ENCODE data around the gene OAT. TPM values are rescaled to one million over a fixed set of nuclear protein-coding genes. Genes with fewer than 3 reads are reported as not detected.

OAT gene
- total RNA-seq, 4 donors from 2014 or later = 139 to 205 (median 168) TPM

DNA sequence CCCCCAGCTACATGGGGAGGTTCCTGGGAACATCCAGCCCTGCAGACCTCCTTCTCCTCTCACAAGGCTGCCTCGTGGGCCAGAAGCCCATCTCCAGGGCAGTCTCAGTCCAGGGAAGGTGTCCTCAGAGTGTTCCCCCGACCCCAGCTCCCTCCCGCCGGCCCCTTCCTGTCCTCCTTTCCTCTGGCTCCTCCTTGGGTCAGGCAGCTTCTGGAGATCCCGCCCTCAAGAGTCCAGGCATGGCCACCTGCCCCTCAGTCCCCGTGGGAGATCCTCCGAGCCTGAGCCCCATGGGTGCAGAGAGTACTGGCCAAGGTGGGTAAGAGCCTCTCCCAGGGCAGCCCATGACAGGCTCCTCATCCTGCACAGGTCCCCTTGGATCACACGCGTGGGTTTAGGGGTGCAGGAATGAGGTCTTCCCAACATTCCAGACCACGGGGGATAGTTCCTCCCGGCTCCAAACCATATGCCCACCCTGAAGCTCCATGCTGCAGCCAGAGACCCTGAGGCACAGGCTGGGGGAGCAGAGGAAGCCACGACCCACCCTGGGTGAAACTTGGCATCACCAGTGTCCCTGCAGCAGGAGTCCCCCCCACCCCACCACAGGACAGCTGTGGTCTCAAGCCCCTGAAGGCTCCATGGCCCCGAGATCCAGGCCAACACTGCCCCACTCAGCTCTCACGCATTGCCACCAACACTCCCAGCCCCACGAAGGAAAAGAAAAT, 65.5 kb downstream of the OAT start:
- no peak for ATAC-seq
- Histone ChIP-seq H3K27me3 (no peaks in the 10 kb centered on the region), H3K4me3 (no peak overlapping the region), H3K9me3 (no peaks in the 10 kb centered on the region), H3K36me3 (no peaks in the 10 kb centered on the region), H3K4me1 (peaks cover 0 to 6% (median 0%) of the 10 kb centered on the region in 3 donors), H3K27ac (no peak overlapping the region)
- WGBS, 2 donors (ENCODE audit: low coverage in 1 of 2) = 67% methylated on average over 1 of the region's 15 CpGs; no CpG with 5 or more reads in 1 of the 2 donors
- no peak for TF ChIP-seq POLR2A (IDR thresholded peaks at IDR 0.05)
- TF ChIP-seq POLR2AphosphoS5 (IDR thresholded peaks at IDR 0.05) = no peak
- no peak for TF ChIP-seq EP300 (IDR thresholded peaks at IDR 0.05)
- TF ChIP-seq, protein P1, sequence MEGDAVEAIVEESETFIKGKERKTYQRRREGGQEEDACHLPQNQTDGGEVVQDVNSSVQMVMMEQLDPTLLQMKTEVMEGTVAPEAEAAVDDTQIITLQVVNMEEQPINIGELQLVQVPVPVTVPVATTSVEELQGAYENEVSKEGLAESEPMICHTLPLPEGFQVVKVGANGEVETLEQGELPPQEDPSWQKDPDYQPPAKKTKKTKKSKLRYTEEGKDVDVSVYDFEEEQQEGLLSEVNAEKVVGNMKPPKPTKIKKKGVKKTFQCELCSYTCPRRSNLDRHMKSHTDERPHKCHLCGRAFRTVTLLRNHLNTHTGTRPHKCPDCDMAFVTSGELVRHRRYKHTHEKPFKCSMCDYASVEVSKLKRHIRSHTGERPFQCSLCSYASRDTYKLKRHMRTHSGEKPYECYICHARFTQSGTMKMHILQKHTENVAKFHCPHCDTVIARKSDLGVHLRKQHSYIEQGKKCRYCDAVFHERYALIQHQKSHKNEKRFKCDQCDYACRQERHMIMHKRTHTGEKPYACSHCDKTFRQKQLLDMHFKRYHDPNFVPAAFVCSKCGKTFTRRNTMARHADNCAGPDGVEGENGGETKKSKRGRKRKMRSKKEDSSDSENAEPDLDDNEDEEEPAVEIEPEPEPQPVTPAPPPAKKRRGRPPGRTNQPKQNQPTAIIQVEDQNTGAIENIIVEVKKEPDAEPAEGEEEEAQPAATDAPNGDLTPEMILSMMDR (IDR thresholded peaks at IDR 0.05) = no peak

DNA sequence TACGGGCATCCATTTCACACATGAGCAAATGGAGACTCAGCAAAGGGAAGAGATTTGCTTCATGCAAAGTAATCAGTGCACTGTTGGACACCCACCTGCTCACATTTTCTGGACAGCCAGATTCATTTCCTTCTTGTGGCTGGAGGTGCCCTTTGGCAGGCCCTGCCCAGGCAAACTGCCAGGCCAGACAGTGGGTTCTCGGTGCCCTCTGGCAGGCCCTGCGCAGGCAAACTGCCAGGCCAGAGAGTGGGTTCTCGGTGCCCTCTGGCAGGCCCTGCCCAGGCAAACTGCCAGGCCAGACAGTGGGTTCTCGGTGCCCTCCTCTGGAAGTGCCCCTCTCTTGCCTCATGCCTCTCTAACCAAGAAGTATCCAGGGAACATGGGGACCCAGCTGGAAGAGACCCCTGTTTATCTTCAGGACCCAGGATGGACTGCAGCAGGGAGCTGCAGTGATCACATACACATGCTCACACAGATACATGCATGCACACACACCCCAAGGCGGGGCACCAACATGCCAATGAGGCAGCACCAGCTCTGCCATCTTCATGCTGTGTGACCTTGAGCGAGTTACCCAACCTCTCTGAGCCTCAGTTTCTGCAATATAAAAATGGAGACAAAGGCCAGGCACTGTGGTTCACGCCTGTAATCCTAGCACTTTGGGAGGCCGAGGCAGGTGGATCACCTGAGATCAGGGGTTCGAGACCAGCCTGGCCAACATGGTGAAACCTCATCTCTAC, 67.1 kb downstream of the OAT start:
- Histone ChIP-seq H3K9me3 (no peaks in the 10 kb centered on the region), H3K36me3 (no peaks in the 10 kb centered on the region), H3K27me3 (no peaks in the 10 kb centered on the region), H3K4me1 (peaks cover 0 to 6% (median 0%) of the 10 kb centered on the region in 3 donors), H3K4me3 (no peak overlapping the region), H3K27ac (no peak overlapping the region)
- TF ChIP-seq EP300 (IDR thresholded peaks at IDR 0.05) (no peak), POLR2AphosphoS5 (IDR thresholded peaks at IDR 0.05) (no peak), POLR2A (IDR thresholded peaks at IDR 0.05) (no peak)
- TF ChIP-seq, protein P1 (IDR thresholded peaks at IDR 0.05) = no peak
- WGBS, 2 donors (ENCODE audit: low coverage in 1 of 2) = 100% methylated on average over 1 of the region's 10 CpGs; no CpG with 5 or more reads in 1 of the 2 donors
- no peak for ATAC-seq

DNA sequence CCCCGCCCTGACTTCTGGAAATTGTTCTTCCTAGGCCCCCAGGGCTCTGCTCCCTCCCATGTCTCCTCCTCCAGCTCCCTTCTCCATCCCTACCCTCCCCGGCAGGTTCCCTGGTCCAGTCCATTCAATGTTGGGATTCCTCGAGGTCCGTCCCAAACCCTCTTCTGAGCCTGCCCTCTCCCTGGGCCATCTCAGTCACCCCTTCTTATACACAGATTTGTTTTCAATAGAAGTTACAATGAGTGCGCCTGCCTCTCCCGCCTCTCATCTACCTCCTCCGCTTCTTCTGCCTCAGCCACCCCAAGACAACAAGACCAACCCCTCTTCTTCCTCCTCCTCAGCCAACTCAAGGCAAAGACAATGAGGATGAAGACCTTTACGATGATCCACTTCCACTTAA, 67.9 kb downstream of the OAT start:
- 99 to 100% methylated on average over 2 to 8 of the region's 8 CpGs for WGBS, 2 donors (ENCODE audit: low coverage in 1 of 2)
- ATAC-seq = no peak

DNA sequence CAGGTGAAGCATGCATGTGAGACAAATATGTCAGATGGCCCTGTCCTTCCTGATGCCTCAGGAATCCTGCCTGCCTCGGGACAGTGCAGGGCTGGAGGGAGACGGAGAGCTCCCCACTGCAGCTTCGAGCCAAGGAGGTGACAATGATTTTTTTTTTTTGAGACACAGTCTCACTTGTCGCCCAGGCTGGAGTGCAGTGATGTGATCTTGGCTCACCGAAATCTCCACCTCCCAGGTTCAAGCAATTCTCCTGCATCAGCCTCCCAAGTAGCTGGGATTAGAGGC, 68.8 kb downstream of the OAT start:
- no peak for ATAC-seq
- Histone ChIP-seq H3K27me3 (no peaks in the 10 kb centered on the region), H3K4me3 (no peak overlapping the region), H3K27ac (no peak overlapping the region), H3K36me3 (no peaks in the 10 kb centered on the region), H3K4me1 (peaks cover 0 to 6% (median 0%) of the 10 kb centered on the region in 3 donors), H3K9me3 (no peaks in the 10 kb centered on the region)
- no peak for TF ChIP-seq EP300 (IDR thresholded peaks at IDR 0.05)
- no peak for TF ChIP-seq POLR2A (IDR thresholded peaks at IDR 0.05)
- TF ChIP-seq, protein P1 (IDR thresholded peaks at IDR 0.05) = no peak
- TF ChIP-seq POLR2AphosphoS5 (IDR thresholded peaks at IDR 0.05) = no peak
- WGBS, 2 donors (ENCODE audit: low coverage in 1 of 2) = 78% methylated on average over 4 of the region's 5 CpGs; no CpG with 5 or more reads in 1 of the 2 donors

More for the DNA sequence above, 67.9 kb downstream of the OAT start:
- H3K9me3 ChIP-seq = no peaks in the 10 kb centered on the region
- TF ChIP-seq POLR2AphosphoS5 (IDR thresholded peaks at IDR 0.05) = no peak
- H3K27me3 ChIP-seq = no peaks in the 10 kb centered on the region
- H3K36me3 ChIP-seq = no peaks in the 10 kb centered on the region
- no peak overlapping the region for H3K4me3 ChIP-seq
- H3K4me1 ChIP-seq = peaks cover 0 to 6% (median 0%) of the 10 kb centered on the region in 3 donors
- H3K27ac ChIP-seq = no peak overlapping the region

DNA sequence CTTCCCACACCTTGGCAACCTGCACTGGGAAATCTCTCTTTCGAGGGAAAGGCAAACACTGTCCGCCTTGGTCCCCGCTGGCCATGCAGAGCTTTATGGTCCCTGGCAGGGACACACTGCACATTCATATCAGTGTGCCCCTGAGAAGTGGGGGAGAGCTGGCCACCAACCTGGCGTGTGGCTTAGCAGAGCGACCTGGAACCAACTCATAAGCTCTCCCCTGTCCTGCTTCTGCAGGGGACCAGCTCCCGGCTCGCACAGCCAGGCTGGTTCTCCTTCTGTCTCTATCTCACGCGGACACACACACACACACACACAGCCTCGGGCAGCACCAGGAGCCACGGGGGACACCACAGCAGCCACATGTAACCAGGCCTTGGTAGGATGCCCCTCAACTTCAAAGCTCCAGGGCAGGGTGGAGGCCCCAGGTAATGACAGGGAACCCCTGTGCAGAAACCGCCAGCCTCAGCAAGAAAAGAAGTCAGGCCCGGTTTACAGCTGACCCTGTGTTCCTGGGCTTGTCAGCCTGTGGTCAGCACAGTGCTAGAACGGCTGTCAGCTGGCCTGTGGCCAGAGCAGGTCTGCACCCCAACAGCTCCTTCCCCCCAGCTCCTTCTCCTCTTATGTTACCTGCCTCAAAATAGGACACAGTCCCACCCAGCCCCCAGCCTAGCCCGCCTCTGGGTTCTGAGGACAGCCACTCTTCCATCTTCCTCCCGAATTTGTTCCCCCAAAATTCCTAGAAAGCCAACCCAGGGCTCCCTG, 69.3 kb downstream of the OAT start:
- ATAC-seq = no peak
- TF ChIP-seq, protein P1 (IDR thresholded peaks at IDR 0.05) = no peak
- no peak for TF ChIP-seq POLR2AphosphoS5 (IDR thresholded peaks at IDR 0.05)
- no peak for TF ChIP-seq POLR2A (IDR thresholded peaks at IDR 0.05)
- no peak for TF ChIP-seq EP300 (IDR thresholded peaks at IDR 0.05)
- H3K27me3 ChIP-seq = no peaks in the 10 kb centered on the region
- 83 to 90% methylated on average over 2 to 8 of the region's 16 CpGs for WGBS, 2 donors (ENCODE audit: low coverage in 1 of 2)
- no peaks in the 10 kb centered on the region for H3K36me3 ChIP-seq
- H3K9me3 ChIP-seq = no peaks in the 10 kb centered on the region
- H3K4me1 ChIP-seq = peaks cover 0 to 3% (median 0%) of the 10 kb centered on the region in 3 donors
- H3K4me3 ChIP-seq = no peak overlapping the region
- H3K27ac ChIP-seq = no peak overlapping the region

All from gastroesophageal sphincter (tissue), 4 donors.